Measurements from ENCODE around the gene C2orf72.

The C2orf72 gene

GRCh38 chr2:231033147-231034132, 3.9 kb upstream of the C2orf72 start:
- Histone ChIP-seq H3K9me3 (ENCODE audit: control insufficient read depth in 2 of 2, low read length in 2 of 2) (no peaks in the 10 kb centered on the region), H3K4me1 (ENCODE audit: control insufficient read depth, insufficient read depth, low read length) (peaks cover 2% of the 10 kb centered on the region), H3K27ac (ENCODE audit: low read length) (no peak overlapping the region), H3K4me3 (ENCODE audit: low read length in 2 of 2) (no peak overlapping the region), H3K36me3 (ENCODE audit: control insufficient read depth in 2 of 2, insufficient read depth in 2 of 2, low read length in 2 of 2) (no peaks in the 10 kb centered on the region), H3K27me3 (ENCODE audit: control insufficient read depth in 1 of 2, insufficient read depth in 2 of 2, low read length in 2 of 2) (peaks cover 24 to 26% of the 10 kb centered on the region in 2 donors), H3K9ac (ENCODE audit: low read length in 2 of 2) (no peak overlapping the region)

GRCh38 chr2:231034291-231034882, 2.9 kb upstream of the C2orf72 start:
- Histone ChIP-seq H3K4me3 (ENCODE audit: low read length in 2 of 2) (no peak overlapping the region), H3K4me1 (ENCODE audit: control insufficient read depth, insufficient read depth, low read length) (peaks cover 2% of the 10 kb centered on the region), H3K36me3 (ENCODE audit: control insufficient read depth in 2 of 2, insufficient read depth in 2 of 2, low read length in 2 of 2) (no peaks in the 10 kb centered on the region), H3K27ac (ENCODE audit: low read length) (no peak overlapping the region), H3K27me3 (ENCODE audit: control insufficient read depth in 1 of 2, insufficient read depth in 2 of 2, low read length in 2 of 2) (peaks cover 29 to 31% of the 10 kb centered on the region in 2 donors), H3K9me3 (ENCODE audit: control insufficient read depth in 2 of 2, low read length in 2 of 2) (no peaks in the 10 kb centered on the region), H3K9ac (ENCODE audit: low read length in 2 of 2) (no peak overlapping the region)

- Histone ChIP-seq H3K27ac (ENCODE audit: low read length) (no peak overlapping the region), H3K27me3 (ENCODE audit: control insufficient read depth in 1 of 2, insufficient read depth in 2 of 2, low read length in 2 of 2) (peaks cover 32 to 36% of the 10 kb centered on the region in 2 donors), H3K9ac (ENCODE audit: low read length in 2 of 2) (no peak overlapping the region), H3K4me1 (ENCODE audit: control insufficient read depth, insufficient read depth, low read length) (peaks cover 2% of the 10 kb centered on the region), H3K9me3 (ENCODE audit: control insufficient read depth in 2 of 2, low read length in 2 of 2) (no peaks in the 10 kb centered on the region), H3K36me3 (ENCODE audit: control insufficient read depth in 2 of 2, insufficient read depth in 2 of 2, low read length in 2 of 2) (no peaks in the 10 kb centered on the region), H3K4me3 (ENCODE audit: low read length in 2 of 2) (no peak overlapping the region)
These were observed 1.2 kb upstream of the C2orf72 start for GRCh38 chr2:231036131-231036530.

- Histone ChIP-seq H3K4me1 (ENCODE audit: control insufficient read depth, insufficient read depth, low read length) (peaks cover 2% of the 10 kb centered on the region), H3K36me3 (ENCODE audit: control insufficient read depth in 2 of 2, insufficient read depth in 2 of 2, low read length in 2 of 2) (no peaks in the 10 kb centered on the region), H3K4me3 (ENCODE audit: low read length in 2 of 2) (no peak overlapping the region), H3K27me3 (ENCODE audit: control insufficient read depth in 1 of 2, insufficient read depth in 2 of 2, low read length in 2 of 2) (peaks cover 32 to 35% of the 10 kb centered on the region in 2 donors), H3K9ac (ENCODE audit: low read length in 2 of 2) (no peak overlapping the region), H3K27ac (ENCODE audit: low read length) (no peak overlapping the region), H3K9me3 (ENCODE audit: control insufficient read depth in 2 of 2, low read length in 2 of 2) (no peaks in the 10 kb centered on the region)
These were observed 681 bp upstream of the C2orf72 start for GRCh38 chr2:231036578-231037106.

GRCh38 chr2:231037731-231038482, 584 bp downstream of the C2orf72 start:
- Histone ChIP-seq H3K27me3 (ENCODE audit: control insufficient read depth in 1 of 2, insufficient read depth in 2 of 2, low read length in 2 of 2) (peaks cover 37% of the 10 kb centered on the region in 2 donors), H3K27ac (ENCODE audit: low read length) (no peak overlapping the region), H3K4me1 (ENCODE audit: control insufficient read depth, insufficient read depth, low read length) (peaks cover 2% of the 10 kb centered on the region), H3K36me3 (ENCODE audit: control insufficient read depth in 2 of 2, insufficient read depth in 2 of 2, low read length in 2 of 2) (no peaks in the 10 kb centered on the region), H3K9me3 (ENCODE audit: control insufficient read depth in 2 of 2, low read length in 2 of 2) (no peaks in the 10 kb centered on the region), H3K9ac (ENCODE audit: low read length in 2 of 2) (no peak overlapping the region), H3K4me3 (ENCODE audit: low read length in 2 of 2) (peak overlapping the region in 1 of 2 donors; percentile 49)

GRCh38 chr2:231038483-231039293, 1.4 kb downstream of the C2orf72 start:
- Histone ChIP-seq H3K27me3 (ENCODE audit: control insufficient read depth in 1 of 2, insufficient read depth in 2 of 2, low read length in 2 of 2) (peaks cover 32 to 34% of the 10 kb centered on the region in 2 donors), H3K9ac (ENCODE audit: low read length in 2 of 2) (no peak overlapping the region), H3K4me1 (ENCODE audit: control insufficient read depth, insufficient read depth, low read length) (peaks cover 2% of the 10 kb centered on the region), H3K36me3 (ENCODE audit: control insufficient read depth in 2 of 2, insufficient read depth in 2 of 2, low read length in 2 of 2) (no peaks in the 10 kb centered on the region), H3K4me3 (ENCODE audit: low read length in 2 of 2) (no peak overlapping the region), H3K9me3 (ENCODE audit: control insufficient read depth in 2 of 2, low read length in 2 of 2) (no peaks in the 10 kb centered on the region), H3K27ac (ENCODE audit: low read length) (no peak overlapping the region)

- no peak overlapping the region for H3K9ac ChIP-seq (ENCODE audit: low read length in 2 of 2)
- no peak overlapping the region for H3K4me3 ChIP-seq (ENCODE audit: low read length in 2 of 2)
- H3K27ac ChIP-seq (ENCODE audit: low read length) = no peak overlapping the region
- peaks cover 2% of the 10 kb centered on the region for H3K4me1 ChIP-seq (ENCODE audit: control insufficient read depth, insufficient read depth, low read length)
- peaks cover 32 to 34% of the 10 kb centered on the region in 2 donors for H3K27me3 ChIP-seq (ENCODE audit: control insufficient read depth in 1 of 2, insufficient read depth in 2 of 2, low read length in 2 of 2)
- H3K36me3 ChIP-seq (ENCODE audit: control insufficient read depth in 2 of 2, insufficient read depth in 2 of 2, low read length in 2 of 2) = no peaks in the 10 kb centered on the region
- no peaks in the 10 kb centered on the region for H3K9me3 ChIP-seq (ENCODE audit: control insufficient read depth in 2 of 2, low read length in 2 of 2)
These were observed 2.0 kb downstream of the C2orf72 start for GRCh38 chr2:231039294-231039664.

GRCh38 chr2:231039821-231040364, 2.6 kb downstream of the C2orf72 start:
- no peak overlapping the region for H3K9ac ChIP-seq (ENCODE audit: low read length in 2 of 2)
- no peak overlapping the region for H3K4me3 ChIP-seq (ENCODE audit: low read length in 2 of 2)
- peaks cover 2% of the 10 kb centered on the region for H3K4me1 ChIP-seq (ENCODE audit: control insufficient read depth, insufficient read depth, low read length)
- H3K27ac ChIP-seq (ENCODE audit: low read length) = no peak overlapping the region
- H3K27me3 ChIP-seq (ENCODE audit: control insufficient read depth in 1 of 2, insufficient read depth in 2 of 2, low read length in 2 of 2) = peaks cover 32 to 34% of the 10 kb centered on the region in 2 donors
- H3K36me3 ChIP-seq (ENCODE audit: control insufficient read depth in 2 of 2, insufficient read depth in 2 of 2, low read length in 2 of 2) = no peaks in the 10 kb centered on the region
- H3K9me3 ChIP-seq (ENCODE audit: control insufficient read depth in 2 of 2, low read length in 2 of 2) = no peaks in the 10 kb centered on the region

GRCh38 chr2:231041061-231041689, 3.9 kb downstream of the C2orf72 start:
- H3K27me3 ChIP-seq (ENCODE audit: control insufficient read depth in 1 of 2, insufficient read depth in 2 of 2, low read length in 2 of 2) = peaks cover 25 to 29% of the 10 kb centered on the region in 2 donors
- no peaks in the 10 kb centered on the region for H3K9me3 ChIP-seq (ENCODE audit: control insufficient read depth in 2 of 2, low read length in 2 of 2)
- no peaks in the 10 kb centered on the region for H3K36me3 ChIP-seq (ENCODE audit: control insufficient read depth in 2 of 2, insufficient read depth in 2 of 2, low read length in 2 of 2)
- H3K27ac ChIP-seq (ENCODE audit: low read length) = no peak overlapping the region
- H3K9ac ChIP-seq (ENCODE audit: low read length in 2 of 2) = no peak overlapping the region
- H3K4me1 ChIP-seq (ENCODE audit: control insufficient read depth, insufficient read depth, low read length) = peaks cover 2% of the 10 kb centered on the region
- H3K4me3 ChIP-seq (ENCODE audit: low read length in 2 of 2) = no peak overlapping the region
